T follicular helper cell (primary cell): ENCODE measurements around the gene RUVBL1.
A peak's percentile ranks its signal among the peaks of the same experiment; 100 is the strongest.
"Not testable (repeated sequence)": the region's sequence is repeated elsewhere in the genome, so short reads cannot be mapped to it uniquely, and the experiment has no call there.

ENCODE experiments used
- DNase-seq: peaks from one replicate; pipeline ENCODE4 v3.0.0-alpha.2; 2020; ENCODE audit warnings: low read depth
- total RNA-seq, 2 experiments: gene quantifications; one replicate each; lab custom pipeline; 2026; lab: John Stamatoyannopoulos, UW

RUVBL1 gene
- 48.8 to 164 reads per million in 2 experiments for total RNA-seq

DNA sequence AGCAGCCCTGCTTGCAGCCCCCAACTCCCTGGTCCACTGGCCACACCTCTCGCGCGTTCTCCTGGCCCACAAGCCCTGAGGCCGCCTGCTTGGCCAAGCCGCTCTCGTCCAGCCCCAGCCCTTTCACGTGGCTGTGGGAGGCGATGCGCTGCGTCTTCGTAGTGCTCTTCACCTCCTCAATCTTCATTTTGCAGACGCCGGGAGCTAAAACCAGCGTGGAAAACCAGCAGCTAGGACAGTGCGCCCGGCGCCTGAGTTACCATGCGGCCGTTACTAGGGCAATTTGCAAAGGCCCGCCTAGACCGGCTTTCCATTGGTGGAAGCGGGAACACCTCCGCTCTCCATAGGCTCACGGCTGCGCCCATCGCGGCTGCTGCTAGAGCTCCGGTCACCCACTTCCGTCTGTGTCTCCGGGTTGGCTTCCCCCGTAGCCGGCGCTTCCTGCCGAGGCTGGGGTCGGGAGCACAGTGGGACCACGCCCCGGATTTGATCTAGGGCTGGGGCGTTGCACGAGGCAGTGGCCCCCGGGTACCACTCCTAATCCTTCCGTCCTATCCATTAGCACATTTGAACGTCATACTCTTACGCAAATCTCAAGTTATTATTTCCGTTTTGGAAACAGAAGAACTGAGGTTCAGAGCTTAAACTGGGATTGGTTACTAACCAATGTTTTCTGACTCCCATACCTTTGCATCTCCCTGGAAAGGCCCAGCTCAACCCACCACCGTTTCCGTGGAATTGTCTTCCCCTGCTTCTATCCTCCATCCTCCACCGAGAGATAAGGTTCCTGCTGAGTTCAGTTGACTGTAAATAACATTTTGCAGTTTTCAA is at the start of gene RUVBL1:
RUVBL1 (minus strand) TSS at position 275 of the 831 bp plus-strand sequence; CDS start at position 187, 88 bp downstream.
- DNase-seq = peak; percentile 96

GRCh38 chr3:128173200-128173599 is 49.6 kb upstream of the RUVBL1 start:
- no peak for DNase-seq

DNA sequence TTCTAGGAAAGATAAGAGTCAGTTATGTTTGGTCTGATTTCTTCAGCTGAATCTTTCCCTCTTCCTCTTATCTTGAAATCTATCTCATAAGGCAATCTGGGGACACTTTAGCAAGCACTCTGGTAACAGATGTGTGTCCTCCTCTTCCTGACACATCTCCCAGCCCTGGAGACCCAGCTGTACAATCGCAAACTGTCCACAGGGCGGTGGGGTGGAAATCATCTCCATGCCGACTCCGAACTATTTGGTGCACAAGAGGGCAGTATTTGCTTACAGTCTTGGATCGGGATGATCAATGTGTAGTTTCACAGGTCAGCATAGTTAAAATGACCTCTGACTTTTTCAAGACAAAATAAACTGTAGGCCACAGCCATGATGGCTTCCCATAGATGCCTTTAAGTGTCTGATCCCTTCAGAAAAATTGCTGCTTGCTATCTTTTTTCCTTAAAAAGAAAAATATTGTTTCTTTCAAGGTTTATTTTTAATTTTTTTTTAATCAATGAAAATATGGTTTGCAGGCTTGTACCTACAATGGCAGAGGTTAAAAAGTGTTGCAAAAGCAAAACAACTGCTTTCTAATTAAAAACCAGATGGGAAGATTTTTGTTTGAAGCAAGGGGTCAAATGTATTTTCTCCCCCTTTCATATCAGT is 47.4 kb upstream of the RUVBL1 start:
- no peak for DNase-seq

DNA sequence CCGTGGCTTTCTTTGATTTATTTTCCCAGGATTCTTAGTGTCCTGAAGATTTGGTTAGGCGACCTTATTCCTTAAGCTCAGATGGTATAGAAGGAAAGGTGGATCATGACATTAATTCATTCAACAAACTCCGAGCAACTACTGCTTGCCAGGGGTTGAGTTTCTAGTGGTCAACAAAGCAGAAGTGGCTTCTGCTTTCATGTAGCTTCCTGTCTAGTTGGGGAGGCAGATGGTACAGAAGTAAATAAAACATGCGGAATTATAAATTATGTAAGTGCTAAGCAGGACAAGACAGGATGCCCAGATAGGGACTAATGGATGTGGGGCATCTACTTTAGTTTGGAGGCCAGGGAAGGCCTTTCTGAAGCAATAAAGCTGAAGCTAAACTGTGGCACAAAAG is 45.2 kb upstream of the RUVBL1 start:
- no peak for DNase-seq

GRCh38 chr3:128167973-128168674 is 44.5 kb upstream of the RUVBL1 start:
- no peak for DNase-seq

- DNase-seq = no peak
Observed at GRCh38 chr3:128167646-128167972, 44.0 kb upstream of the RUVBL1 start.

GRCh38 chr3:128166971-128167453 is 43.4 kb upstream of the RUVBL1 start:
- no peak for DNase-seq

- no peak for DNase-seq
Observed at GRCh38 chr3:128163432-128163831, 39.8 kb upstream of the RUVBL1 start.

DNA sequence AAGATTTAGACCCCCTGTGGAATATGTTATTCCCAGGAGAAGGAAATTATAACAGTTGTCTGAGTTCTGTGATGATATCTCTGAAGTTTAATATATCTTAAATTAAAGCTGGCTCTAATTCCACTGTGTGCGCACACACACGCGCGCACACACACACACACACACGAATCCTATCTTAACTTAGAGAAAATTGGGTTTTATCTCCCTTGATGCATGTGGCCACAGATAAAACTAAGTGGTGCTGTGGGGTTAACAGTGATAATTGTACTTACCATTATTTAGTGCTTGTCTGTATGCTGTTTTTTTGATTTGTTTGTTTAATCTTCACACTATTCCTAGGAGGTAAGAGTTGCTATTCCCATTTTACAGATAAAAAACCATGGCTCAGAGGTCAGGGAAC is 37.0 kb upstream of the RUVBL1 start:
- DNase-seq = no peak

GRCh38 chr3:128155616-128156360 is 32.2 kb upstream of the RUVBL1 start:
- no peak for DNase-seq

DNA sequence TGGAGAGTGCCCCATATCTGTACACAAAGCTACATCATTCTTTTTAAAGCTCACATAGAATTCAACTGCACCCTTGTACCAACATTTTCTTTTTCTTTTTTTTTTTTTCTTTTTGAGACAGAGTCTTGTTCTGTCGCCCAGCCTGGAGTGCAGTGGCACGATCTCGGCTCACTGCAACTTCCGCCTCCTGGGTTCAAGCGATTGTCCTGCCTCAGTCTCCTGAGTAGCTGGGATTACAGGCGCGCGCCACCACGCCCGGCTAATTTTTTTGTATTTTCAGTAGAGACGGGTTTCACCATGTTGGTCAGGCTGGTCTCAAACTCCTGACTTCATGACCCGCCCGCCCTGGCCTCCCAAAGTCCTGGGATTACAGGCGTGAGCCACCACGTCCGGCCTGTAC is 30.7 kb upstream of the RUVBL1 start:
- not testable (repeated sequence) for DNase-seq

- peak; percentile 70 for DNase-seq
Observed at GRCh38 chr3:128153156-128154041, 29.8 kb upstream of the RUVBL1 start, which contains the start of gene EEFSEC. EEFSEC (plus strand) TSS chr3:128153481; CDS start chr3:128153508, 27 bp downstream.

DNA sequence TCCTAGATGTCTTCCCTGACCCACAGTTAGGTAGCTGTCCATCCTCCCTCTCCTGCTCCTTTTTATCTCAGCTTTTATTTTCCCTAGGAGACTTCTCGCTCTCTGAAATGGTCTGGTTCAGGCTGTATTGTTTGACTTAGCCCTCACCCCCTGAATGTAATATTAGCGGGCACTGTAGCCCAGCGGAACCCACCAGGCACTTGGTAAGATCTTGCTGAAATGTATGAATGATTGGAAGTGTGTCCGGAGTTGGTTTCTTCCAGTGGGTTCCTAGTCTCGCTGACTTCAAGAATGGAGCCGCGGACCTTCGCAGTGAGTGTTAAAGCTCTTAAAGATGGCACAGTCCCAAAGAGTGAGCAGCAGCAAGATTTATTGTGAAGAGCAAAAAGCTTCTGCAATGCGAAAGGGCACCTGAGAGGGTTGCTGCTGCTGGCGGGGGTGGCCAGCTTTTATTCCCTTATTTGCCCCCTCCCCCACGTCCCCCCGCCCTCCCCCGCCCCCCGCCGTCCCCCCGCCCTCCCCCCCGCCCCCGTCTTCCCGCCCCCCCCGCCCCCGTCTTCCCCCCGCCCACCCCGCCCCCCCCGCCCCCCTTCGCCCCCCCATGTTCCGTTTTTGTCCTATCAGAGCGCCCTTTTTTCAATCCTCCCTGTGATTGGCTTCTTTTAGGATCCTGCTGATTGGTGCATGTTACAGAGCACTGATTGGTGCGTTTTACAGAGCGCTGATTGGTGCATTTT is 29.0 kb upstream of the RUVBL1 start:
- no peak for DNase-seq

DNA sequence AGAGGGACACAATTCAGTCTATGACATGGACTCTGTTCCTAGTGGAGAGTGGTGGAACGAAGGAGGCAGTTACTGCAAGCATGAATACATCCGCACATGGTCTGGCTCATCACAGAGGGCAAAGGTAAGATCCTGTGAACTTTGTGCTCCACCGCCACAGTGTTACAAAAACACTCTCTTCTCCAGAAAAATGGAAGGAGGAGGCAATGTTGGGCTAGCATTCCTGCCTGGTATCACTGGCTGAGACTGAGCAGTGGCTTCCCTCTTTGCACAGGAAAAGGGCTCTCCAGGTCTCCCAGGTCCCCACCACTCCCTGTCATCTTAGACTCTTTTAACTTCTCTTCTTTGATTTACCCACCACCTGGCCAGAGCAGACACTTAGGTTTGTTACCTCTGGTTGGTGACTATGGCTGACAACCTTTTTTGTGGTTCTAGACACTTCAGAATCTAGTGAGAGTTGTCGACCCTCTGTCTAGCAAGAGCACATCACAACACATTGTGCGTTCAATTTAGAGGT is 28.2 kb upstream of the RUVBL1 start:
- no peak for DNase-seq

GRCh38 chr3:128149650-128150049 is 26.0 kb upstream of the RUVBL1 start:
- no peak for DNase-seq

- DNase-seq = no peak
Observed at GRCh38 chr3:128146201-128146600, 22.6 kb upstream of the RUVBL1 start.

GRCh38 chr3:128145279-128145678 is 21.7 kb upstream of the RUVBL1 start:
- DNase-seq = no peak

DNA sequence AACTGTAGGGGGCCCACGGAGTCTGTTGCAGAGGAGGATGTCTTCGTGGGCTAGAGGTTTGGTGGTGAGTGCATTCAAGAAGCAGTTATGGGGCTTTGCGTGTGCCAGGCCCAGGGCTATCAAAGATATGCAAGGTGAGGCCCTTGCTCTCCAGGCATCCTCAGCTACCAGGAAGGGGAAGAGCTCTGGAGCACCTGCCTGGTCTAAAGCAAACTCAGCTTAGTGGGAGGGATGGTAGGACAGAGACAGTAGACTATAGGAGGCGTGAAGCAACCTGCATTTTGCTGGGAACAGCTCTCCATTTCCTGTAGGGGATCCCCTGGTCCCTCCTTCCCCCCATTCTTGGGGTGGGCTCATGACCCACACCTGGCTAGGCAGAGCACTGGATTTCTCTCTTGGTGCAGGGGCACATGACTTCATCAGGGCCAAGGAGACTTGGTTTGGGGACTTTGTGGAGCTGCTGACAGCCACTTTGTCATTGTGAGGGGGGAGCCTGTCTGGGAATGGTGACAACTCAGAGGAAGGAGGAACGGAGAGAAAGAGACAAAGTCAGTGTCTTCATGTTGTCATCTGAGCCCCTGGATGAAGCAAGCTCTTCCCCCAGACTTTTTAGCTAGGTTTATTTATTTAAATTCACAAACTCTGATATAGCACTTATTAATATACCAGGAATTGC is 21.0 kb upstream of the RUVBL1 start:
- DNase-seq = no peak

DNA sequence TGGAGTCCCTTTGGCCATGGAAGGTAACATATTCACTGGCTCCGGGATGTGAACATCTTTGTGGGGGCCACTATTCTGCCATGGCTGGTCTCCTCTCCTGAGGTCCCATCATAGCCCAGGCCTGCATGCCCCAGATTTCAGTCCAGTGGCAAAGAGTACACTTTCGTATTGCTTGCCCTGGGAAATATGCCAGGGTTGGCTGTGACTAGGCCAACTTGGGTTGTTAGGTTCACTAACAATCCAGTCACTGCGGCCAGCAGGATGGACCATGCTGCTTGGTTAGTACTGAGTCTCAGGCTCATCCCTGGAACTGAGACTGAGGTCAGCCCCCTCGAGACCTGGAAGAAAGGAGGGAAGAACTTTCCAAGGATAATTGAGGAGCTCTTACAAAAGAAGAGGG is 19.9 kb upstream of the RUVBL1 start:
- DNase-seq = no peak
